HFFc6 (cell line): Measurements from ENCODE around the gene APOBEC3C. TPM values are rescaled to one million over a fixed set of nuclear protein-coding genes. Genes with fewer than 3 reads are reported as not detected.
A peak's percentile ranks its signal among the peaks of the same experiment; 100 is the strongest.
"Not testable (repeated sequence)": the region's sequence is repeated elsewhere in the genome, so short reads cannot be mapped to it uniquely, and the experiment has no call there.

Experiments
- DNase-seq: peaks from one replicate; pipeline ENCODE4 v3.0.0-alpha.2; 2018
- H3K27ac Mint-ChIP-seq: 2 replicates; pipeline ENCODE4 v1.8.0; 2020; ENCODE audit warnings: mild to moderate bottlenecking, mixed read lengths
- H3K27me3 Mint-ChIP-seq: 2 replicates; pipeline ENCODE4 v1.8.0; 2021; ENCODE audit warnings: mild to moderate bottlenecking, moderate library complexity, mixed read lengths; ENCODE audit not compliant: insufficient read depth
- H3K36me3 Mint-ChIP-seq: 2 replicates; pipeline ENCODE4 v1.8.0; 2021; ENCODE audit warnings: low read depth, mixed read lengths
- H3K4me1 Mint-ChIP-seq: 2 replicates; pipeline ENCODE4 v1.8.0; 2020; ENCODE audit warnings: low read depth, mixed read lengths
- H3K4me3 Mint-ChIP-seq: 2 replicates; pipeline ENCODE4 v1.8.0; 2020; ENCODE audit warnings: mild to moderate bottlenecking, moderate library complexity, mixed read lengths
- H3K9me3 Mint-ChIP-seq: 2 replicates; pipeline ENCODE4 v1.8.0; 2020; ENCODE audit warnings: mild to moderate bottlenecking, mixed read lengths
- CTCF ChIP-seq: fragments of 200-600 bp; sonication (generic); IDR thresholded peaks from 2 replicates; pipeline ENCODE4 v1.5.0; 2021; ENCODE audit warnings: antibody characterized with exemption, mild to moderate bottlenecking
- total RNA-seq, 6 experiments: library from RNA; stranded (reverse); fragmentation: NEBNext Ultra II Directional; extraction: Animal tissue kit (Norgen Biotek cat#: 25700); gene quantifications; 2 replicates in 1 of 6; 3 replicates in 5 of 6; pipeline ENCODE4 v1.2.3, GENCODE V29; 2021

Gene APOBEC3C
- total RNA-seq, 6 experiments from 2014 or later, result 43.9 to 93.9 (median 83.5) TPM

- TF ChIP-seq CTCF, result no peak
- Mint-ChIP-seq H3K4me1 (no peaks in the 10 kb centered on the region), H3K9me3 (no peaks in the 10 kb centered on the region; the same call in none of the 2 replicates), H3K4me3 (no peak overlapping the region), H3K36me3 (0 out of 2 replicates have a peak, but pooled peaks cover 4% of the 10 kb centered on the region), H3K27ac (no peak overlapping the region), H3K27me3 (peaks cover 18% of the 10 kb centered on the region)
- no peak for DNase-seq
Measured at GRCh38 chr22:39055658-39056057, 41.6 kb downstream of the APOBEC3C start.

- H3K27me3 Mint-ChIP-seq, H3K9me3 Mint-ChIP-seq, H3K27ac Mint-ChIP-seq, H3K4me3 Mint-ChIP-seq, H3K36me3 Mint-ChIP-seq, H3K4me1 Mint-ChIP-seq, DNase-seq: not testable (repeated sequence)
Measured at GRCh38 chr22:39061290-39061689, 47.2 kb downstream of the APOBEC3C start.

- not testable (repeated sequence) for H3K27me3 Mint-ChIP-seq, H3K4me3 Mint-ChIP-seq, H3K9me3 Mint-ChIP-seq, H3K27ac Mint-ChIP-seq, H3K36me3 Mint-ChIP-seq, H3K4me1 Mint-ChIP-seq, DNase-seq
Measured at GRCh38 chr22:39061951-39062350, 47.9 kb downstream of the APOBEC3C start.

- H3K27me3 Mint-ChIP-seq, H3K27ac Mint-ChIP-seq, H3K36me3 Mint-ChIP-seq, H3K9me3 Mint-ChIP-seq, DNase-seq, H3K4me3 Mint-ChIP-seq, H3K4me1 Mint-ChIP-seq: not testable (repeated sequence)
Measured at GRCh38 chr22:39063904-39064303, 49.8 kb downstream of the APOBEC3C start.

- not testable (repeated sequence) for H3K4me3 Mint-ChIP-seq, H3K4me1 Mint-ChIP-seq, H3K27ac Mint-ChIP-seq, H3K36me3 Mint-ChIP-seq, H3K9me3 Mint-ChIP-seq, DNase-seq
- peaks cover 21% of the 10 kb centered on the region for H3K27me3 Mint-ChIP-seq
Measured at GRCh38 chr22:39066442-39067276, 52.6 kb downstream of the APOBEC3C start.

GRCh38 chr22:39068033-39068785 lies 54.2 kb downstream of the APOBEC3C start:
- Mint-ChIP-seq H3K36me3 (no peaks in the 10 kb centered on the region), H3K9me3 (no peaks in the 10 kb centered on the region), H3K27me3 (peaks cover 23% of the 10 kb centered on the region), H3K27ac (no peak overlapping the region), H3K4me1 (no peaks in the 10 kb centered on the region), H3K4me3 (no peak overlapping the region)
- DNase-seq, result no peak
- peak; percentile 38 for TF ChIP-seq CTCF

Other genes starting within 250 kb of the APOBEC3C start
- 10 to 100 TPM in 2 of 6 experiments, 1 to 10 TPM in 4; 8.6 to 11.5 (median 9.8) TPM for gene DNAL4, start 220.1 kb upstream of the APOBEC3C start, total RNA-seq
- gene NPTXR, start 170.2 kb upstream of the APOBEC3C start, total RNA-seq, result 1 to 10 TPM; 1.4 to 5.4 (median 1.6) TPM
- gene CBX6, start 142.0 kb upstream of the APOBEC3C start, total RNA-seq, result 10 to 100 TPM; 72.0 to 91.5 (median 75.3) TPM
- gene APOBEC3A, start 56.6 kb upstream of the APOBEC3C start, total RNA-seq, result not detected
- gene APOBEC3B, start 31.9 kb upstream of the APOBEC3C start, total RNA-seq, result 10 to 100 TPM; 14.9 to 44.2 (median 39.4) TPM
- under 1 TPM; 0.51 to 0.83 (median 0.58) TPM for gene APOBEC3D, start 6.9 kb downstream of the APOBEC3C start, total RNA-seq
- gene APOBEC3F, start 26.6 kb downstream of the APOBEC3C start, total RNA-seq, result 10 to 100 TPM in 1 of 6 experiments, 1 to 10 TPM in 5; 6.5 to 12.1 (median 9.0) TPM
- 1 to 10 TPM; 1.9 to 7.0 (median 5.9) TPM for gene APOBEC3G, start 63.0 kb downstream of the APOBEC3C start, total RNA-seq
- under 1 TPM in 2 of 6 experiments, not detected in 4; 0.33 to 0.37 TPM for gene APOBEC3H, start 83.0 kb downstream of the APOBEC3C start, total RNA-seq
- gene CBX7, start 138.4 kb downstream of the APOBEC3C start, total RNA-seq, result 1 to 10 TPM; 6.2 to 7.2 (median 6.8) TPM
- gene PDGFB, start 230.7 kb downstream of the APOBEC3C start, total RNA-seq, result not detected